Loucy (cell line): ENCODE data around the gene JPT2.

ENCODE experiments used
- H2AFZ ChIP-seq: fragments of 200-600 bp; sonication (generic); 2 replicates; pipeline ENCODE4 v1.6.0; 2016; ENCODE audit warnings: antibody characterized with exemption, mild to moderate bottlenecking, low read length, moderate library complexity
- H3F3A ChIP-seq: fragments of 200-600 bp; 2 replicates; pipeline ENCODE4 v1.6.0; 2016; ENCODE audit warnings: antibody characterized with exemption, low read depth, mild to moderate bottlenecking
- H3K27me3 ChIP-seq: fragments of 200-600 bp; sonication (generic); 2 replicates; pipeline ENCODE4 v1.6.1; 2014; ENCODE audit warnings: low read length, mild to moderate bottlenecking; ENCODE audit not compliant: insufficient read depth, poor library complexity, severe bottlenecking
- H3K36me3 ChIP-seq: fragments of 200-600 bp; sonication (generic); 2 replicates; pipeline ENCODE4 v1.6.1; 2016; ENCODE audit warnings: low read length; ENCODE audit not compliant: insufficient read depth
- H3K4me1 ChIP-seq: fragments of 200-600 bp; sonication (generic); 2 replicates; pipeline ENCODE4 v1.5.1; 2014; ENCODE audit warnings: low read length, mild to moderate bottlenecking; ENCODE audit not compliant: insufficient read depth, poor library complexity, severe bottlenecking
- H3K4me2 ChIP-seq: fragments of 200-600 bp; sonication (generic); 2 replicates; pipeline ENCODE4 v1.6.0; 2014; ENCODE audit warnings: antibody characterized with exemption, low read length, low read depth, mild to moderate bottlenecking; ENCODE audit not compliant: poor library complexity, severe bottlenecking
- H3K4me3 ChIP-seq: fragments of 200-600 bp; sonication (generic); 2 replicates; pipeline ENCODE4 v1.5.1; 2014; ENCODE audit warnings: low read length, mild to moderate bottlenecking, mixed read lengths; ENCODE audit not compliant: poor library complexity, severe bottlenecking
- H3K79me2 ChIP-seq: fragments of 200-600 bp; sonication (generic); 2 replicates; pipeline ENCODE4 v1.6.1; 2014; ENCODE audit warnings: low read length; ENCODE audit not compliant: insufficient read depth
- H3K9ac ChIP-seq: fragments of 200-600 bp; sonication (generic); 2 replicates; pipeline ENCODE4 v1.6.0; 2014; ENCODE audit warnings: mild to moderate bottlenecking, low read depth, low read length, moderate library complexity; ENCODE audit not compliant: poor library complexity, severe bottlenecking
- H3K9me2 ChIP-seq: fragments of 200-600 bp; sonication (generic); replicated peaks from 2 replicates; pipeline ENCODE4 v1.6.1; 2016; ENCODE audit warnings: low read depth, low read length, mixed read lengths
- H3K9me3 ChIP-seq: fragments of 200-600 bp; sonication (generic); 2 replicates; pipeline ENCODE4 v1.6.1; 2014; ENCODE audit warnings: mild to moderate bottlenecking, antibody characterized with exemption, low read length, low read depth; ENCODE audit not compliant: insufficient read depth
- H4K20me1 ChIP-seq: fragments of 200-600 bp; sonication (generic); 2 replicates; pipeline ENCODE4 v1.6.0; 2014; ENCODE audit warnings: antibody characterized with exemption, low read length, mild to moderate bottlenecking; ENCODE audit not compliant: insufficient read depth, poor library complexity, severe bottlenecking
- EZH2phosphoT487 ChIP-seq: fragments of 200-600 bp; IDR thresholded peaks from 2 replicates; pipeline ENCODE4 v1.6.1; 2018; ENCODE audit warnings: antibody characterized with exemption, mild to moderate bottlenecking, moderate library complexity, borderline replicate concordance
- TF ChIP-seq, protein P1 (sequence below): fragments of 200-600 bp; sonication (generic); conservative IDR thresholded peaks from 2 replicates; pipeline ENCODE4 v1.5.1; 2014; ENCODE audit warnings: mild to moderate bottlenecking, antibody characterized with exemption, low read length

The JPT2 gene

DNA sequence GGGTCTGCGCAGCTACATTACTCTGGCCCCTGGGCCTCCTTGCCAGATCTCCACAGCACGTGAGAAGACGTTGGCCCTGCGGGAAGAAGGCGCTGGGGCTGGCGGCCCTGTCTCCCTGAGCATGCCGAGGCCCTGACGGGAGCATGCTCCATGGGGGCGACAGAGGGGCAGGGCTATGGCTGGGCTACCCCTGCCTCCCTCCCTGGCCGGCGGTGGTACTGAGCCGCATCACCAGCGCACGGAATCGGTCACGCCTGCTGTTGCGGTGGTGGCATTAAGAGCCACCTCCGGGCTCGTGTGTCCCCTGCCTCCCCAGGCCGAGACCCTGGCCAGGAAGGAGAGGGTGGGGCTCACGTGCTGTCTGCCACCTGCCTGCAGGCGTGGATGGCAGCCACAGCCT is 56.0 kb downstream of the JPT2 start:
- H3K9ac ChIP-seq, result no peak overlapping the region
- H2AFZ ChIP-seq, result no peak overlapping the region
- H3K4me2 ChIP-seq, result no peak overlapping the region
- no peaks in the 10 kb centered on the region for H3K9me2 ChIP-seq
- H4K20me1 ChIP-seq, result no peaks in the 10 kb centered on the region
- no peaks in the 10 kb centered on the region for H3K79me2 ChIP-seq
- no peaks in the 10 kb centered on the region; the same call in 1 of the 2 replicates for H3K36me3 ChIP-seq
- TF ChIP-seq, protein P1, sequence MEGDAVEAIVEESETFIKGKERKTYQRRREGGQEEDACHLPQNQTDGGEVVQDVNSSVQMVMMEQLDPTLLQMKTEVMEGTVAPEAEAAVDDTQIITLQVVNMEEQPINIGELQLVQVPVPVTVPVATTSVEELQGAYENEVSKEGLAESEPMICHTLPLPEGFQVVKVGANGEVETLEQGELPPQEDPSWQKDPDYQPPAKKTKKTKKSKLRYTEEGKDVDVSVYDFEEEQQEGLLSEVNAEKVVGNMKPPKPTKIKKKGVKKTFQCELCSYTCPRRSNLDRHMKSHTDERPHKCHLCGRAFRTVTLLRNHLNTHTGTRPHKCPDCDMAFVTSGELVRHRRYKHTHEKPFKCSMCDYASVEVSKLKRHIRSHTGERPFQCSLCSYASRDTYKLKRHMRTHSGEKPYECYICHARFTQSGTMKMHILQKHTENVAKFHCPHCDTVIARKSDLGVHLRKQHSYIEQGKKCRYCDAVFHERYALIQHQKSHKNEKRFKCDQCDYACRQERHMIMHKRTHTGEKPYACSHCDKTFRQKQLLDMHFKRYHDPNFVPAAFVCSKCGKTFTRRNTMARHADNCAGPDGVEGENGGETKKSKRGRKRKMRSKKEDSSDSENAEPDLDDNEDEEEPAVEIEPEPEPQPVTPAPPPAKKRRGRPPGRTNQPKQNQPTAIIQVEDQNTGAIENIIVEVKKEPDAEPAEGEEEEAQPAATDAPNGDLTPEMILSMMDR, result no peak
- TF ChIP-seq EZH2phosphoT487, result no peak
- H3F3A ChIP-seq, result no peaks in the 10 kb centered on the region
- no peaks in the 10 kb centered on the region for H3K4me1 ChIP-seq
- no peak overlapping the region for H3K4me3 ChIP-seq
- H3K9me3 ChIP-seq, result no peaks in the 10 kb centered on the region
- no peaks in the 10 kb centered on the region for H3K27me3 ChIP-seq

DNA sequence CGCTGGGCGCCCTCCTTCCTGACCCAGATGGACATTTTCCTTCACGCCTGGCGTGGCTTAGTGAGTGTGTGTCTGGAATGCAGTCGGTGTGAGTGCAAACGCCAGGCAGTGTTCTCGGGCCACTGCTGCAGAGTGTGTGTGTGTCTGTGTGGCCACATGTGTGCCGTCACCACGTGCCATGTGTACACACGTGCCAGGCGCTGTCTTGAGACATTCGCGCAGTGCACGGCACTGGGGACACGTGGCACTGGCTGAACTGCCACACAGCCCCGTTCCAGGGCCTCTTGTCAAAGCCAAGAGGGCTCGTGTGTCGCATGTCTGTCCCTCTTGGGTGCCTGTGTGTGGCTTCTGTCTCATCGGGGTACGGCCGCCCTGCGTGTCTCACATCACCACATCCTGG is 56.7 kb downstream of the JPT2 start:
- Histone ChIP-seq H3K79me2 (no peaks in the 10 kb centered on the region), H3F3A (no peaks in the 10 kb centered on the region), H3K36me3 (no peaks in the 10 kb centered on the region; the same call in 1 of the 2 replicates), H3K9me3 (no peaks in the 10 kb centered on the region), H3K27me3 (no peaks in the 10 kb centered on the region), H3K4me2 (no peak overlapping the region), H3K9me2 (no peaks in the 10 kb centered on the region), H3K4me3 (no peak overlapping the region), H2AFZ (no peak overlapping the region), H4K20me1 (no peaks in the 10 kb centered on the region), H3K4me1 (no peaks in the 10 kb centered on the region), H3K9ac (no peak overlapping the region)
- TF ChIP-seq EZH2phosphoT487, result no peak
- TF ChIP-seq, protein P1, result no peak

DNA sequence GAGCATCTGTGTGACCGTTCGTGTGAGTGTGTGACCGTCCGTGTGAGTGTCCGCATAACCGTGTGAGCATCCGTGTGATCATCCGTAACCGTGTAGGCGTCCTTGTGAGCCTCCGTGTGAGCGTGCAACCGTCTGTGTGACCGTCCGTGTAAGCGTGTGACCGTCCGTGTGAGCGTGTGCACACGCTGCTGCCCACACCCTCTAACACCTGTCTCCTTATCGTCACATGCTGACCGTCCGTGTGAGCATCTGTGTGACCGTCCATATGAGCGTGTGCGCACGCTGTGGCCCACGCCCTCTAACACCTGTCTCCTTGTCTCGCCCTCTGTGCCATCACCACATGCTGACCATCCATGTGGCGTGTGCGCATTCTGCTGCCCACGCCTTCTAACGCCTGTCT is 62.2 kb downstream of the JPT2 start:
- no peak overlapping the region for H3K4me2 ChIP-seq
- H3K4me1 ChIP-seq, result no peaks in the 10 kb centered on the region
- H3K9ac ChIP-seq, result no peak overlapping the region
- H3F3A ChIP-seq, result no peaks in the 10 kb centered on the region
- H3K9me3 ChIP-seq, result no peaks in the 10 kb centered on the region
- no peaks in the 10 kb centered on the region for H4K20me1 ChIP-seq
- H3K9me2 ChIP-seq, result no peaks in the 10 kb centered on the region
- H3K79me2 ChIP-seq, result no peaks in the 10 kb centered on the region
- no peaks in the 10 kb centered on the region for H3K27me3 ChIP-seq
- H3K4me3 ChIP-seq, result no peak overlapping the region
- H3K36me3 ChIP-seq, result no peaks in the 10 kb centered on the region
- no peak overlapping the region for H2AFZ ChIP-seq
- TF ChIP-seq EZH2phosphoT487, result no peak
- TF ChIP-seq, protein P1, result no peak
